Nucleus accumbens (tissue), 56 donors: ENCODE data around the gene GGT7.
"Not testable (repeated sequence)": the region's sequence is repeated elsewhere in the genome, so short reads cannot be mapped to it uniquely, and the experiment has no call there.

Source experiments
- DNase-seq, 56 donors: peaks; one replicate each; lab custom pipeline; 2025; lab: John Stamatoyannopoulos, UW

Gene GGT7, protein sequence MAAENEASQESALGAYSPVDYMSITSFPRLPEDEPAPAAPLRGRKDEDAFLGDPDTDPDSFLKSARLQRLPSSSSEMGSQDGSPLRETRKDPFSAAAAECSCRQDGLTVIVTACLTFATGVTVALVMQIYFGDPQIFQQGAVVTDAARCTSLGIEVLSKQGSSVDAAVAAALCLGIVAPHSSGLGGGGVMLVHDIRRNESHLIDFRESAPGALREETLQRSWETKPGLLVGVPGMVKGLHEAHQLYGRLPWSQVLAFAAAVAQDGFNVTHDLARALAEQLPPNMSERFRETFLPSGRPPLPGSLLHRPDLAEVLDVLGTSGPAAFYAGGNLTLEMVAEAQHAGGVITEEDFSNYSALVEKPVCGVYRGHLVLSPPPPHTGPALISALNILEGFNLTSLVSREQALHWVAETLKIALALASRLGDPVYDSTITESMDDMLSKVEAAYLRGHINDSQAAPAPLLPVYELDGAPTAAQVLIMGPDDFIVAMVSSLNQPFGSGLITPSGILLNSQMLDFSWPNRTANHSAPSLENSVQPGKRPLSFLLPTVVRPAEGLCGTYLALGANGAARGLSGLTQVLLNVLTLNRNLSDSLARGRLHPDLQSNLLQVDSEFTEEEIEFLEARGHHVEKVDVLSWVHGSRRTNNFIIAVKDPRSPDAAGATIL

DNA sequence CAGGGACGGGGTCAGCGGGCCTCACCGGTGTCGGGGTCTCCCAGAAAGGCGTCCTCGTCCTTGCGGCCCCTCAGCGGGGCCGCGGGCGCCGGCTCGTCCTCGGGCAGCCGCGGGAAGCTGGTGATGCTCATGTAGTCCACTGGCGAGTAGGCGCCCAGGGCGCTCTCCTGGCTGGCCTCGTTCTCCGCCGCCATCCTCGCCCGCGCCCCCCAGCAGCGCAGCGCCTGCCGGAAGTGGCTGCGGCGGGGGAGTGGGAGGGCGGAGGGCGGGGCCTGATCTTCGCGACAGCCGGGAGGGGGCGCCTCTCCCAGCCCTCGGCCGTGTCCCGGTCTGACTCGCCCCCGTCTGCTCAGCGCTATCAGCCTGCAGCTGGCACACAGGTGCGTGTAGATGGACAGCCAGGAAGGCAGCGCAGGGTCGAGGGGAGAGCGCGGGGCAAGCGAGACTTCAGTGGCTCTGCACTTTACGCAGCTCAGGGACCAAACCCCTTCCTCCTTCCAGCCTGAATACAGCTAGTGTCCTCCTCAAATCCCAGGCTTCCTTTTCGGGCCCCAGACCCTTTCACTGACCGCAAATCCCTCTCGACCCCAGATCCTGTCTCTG lies at the start of gene GGT7:
Gene GGT7 (minus strand): TSS at position 235 of the 603 bp plus-strand sequence. CDS start 41 bp downstream, at position 194.
- peak in 53 of 56 donors; percentile 28 to 88 (median 76) for DNase-seq

DNA sequence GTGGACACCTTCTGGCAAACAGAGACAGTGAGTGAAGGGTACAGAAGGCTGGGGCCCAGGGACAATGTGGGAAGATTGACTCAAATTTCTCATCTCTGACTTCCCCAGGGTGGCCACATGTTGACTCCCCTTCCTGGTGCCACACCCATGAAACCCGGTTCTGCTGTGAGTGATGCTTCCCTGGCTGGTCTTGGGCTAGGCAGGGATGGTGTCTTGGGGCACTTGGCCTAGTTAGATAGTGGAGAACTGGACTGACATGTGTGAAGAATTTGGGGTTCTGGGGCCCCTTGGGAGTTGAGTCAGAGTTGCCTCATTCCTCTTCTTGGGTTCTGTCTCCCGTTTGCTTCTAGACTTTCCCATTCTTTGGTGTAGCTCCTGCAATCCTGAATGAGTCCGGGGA lies 48.8 kb upstream of the GGT7 start:
- DNase-seq = no peak

DNA sequence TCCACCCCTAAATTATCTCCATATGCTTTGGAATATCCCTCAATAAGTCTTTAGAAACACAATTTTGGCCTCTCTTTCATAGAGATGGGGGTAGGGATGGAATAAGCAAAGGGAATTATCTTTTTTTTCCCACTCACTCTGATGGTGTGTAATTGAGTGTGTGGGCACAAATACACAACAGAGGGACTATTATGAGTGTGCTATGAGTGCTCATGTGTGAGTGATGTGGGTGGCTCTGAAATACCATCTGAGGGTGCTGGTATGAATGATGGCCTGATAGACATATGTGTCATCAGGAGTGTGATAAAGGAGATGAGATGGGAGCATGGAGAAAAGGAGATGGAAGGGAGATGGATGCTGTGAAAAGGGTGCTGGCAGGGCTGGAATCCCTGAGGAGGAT lies 47.4 kb upstream of the GGT7 start:
- no peak for DNase-seq

DNA sequence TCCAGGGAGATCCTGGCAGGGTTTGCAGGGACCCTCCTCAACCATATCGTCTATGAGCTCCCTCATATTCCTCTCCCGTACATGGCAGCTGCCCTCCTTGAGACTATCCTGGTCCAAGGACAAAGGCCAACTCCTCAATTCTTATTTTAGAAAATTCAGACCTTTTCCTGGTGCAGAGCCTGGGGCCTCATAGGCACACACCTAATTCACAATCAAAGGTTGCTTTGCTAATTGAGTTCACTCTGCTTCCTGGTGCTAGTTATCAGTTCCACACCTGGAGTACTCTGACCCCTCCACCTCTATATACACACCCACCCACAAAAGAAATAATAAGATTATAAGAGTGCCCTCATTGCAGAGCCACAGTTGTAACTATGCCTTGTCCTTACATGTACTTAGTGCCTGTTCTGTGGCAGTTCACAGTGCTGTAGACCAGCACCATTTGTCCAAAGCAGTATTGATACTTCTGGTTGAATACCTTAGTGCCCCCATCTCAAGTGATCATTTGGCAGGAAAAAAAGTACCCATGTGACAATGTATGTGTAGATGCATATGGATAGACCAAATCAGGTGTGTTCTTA lies 44.2 kb upstream of the GGT7 start:
- DNase-seq = no peak

DNA sequence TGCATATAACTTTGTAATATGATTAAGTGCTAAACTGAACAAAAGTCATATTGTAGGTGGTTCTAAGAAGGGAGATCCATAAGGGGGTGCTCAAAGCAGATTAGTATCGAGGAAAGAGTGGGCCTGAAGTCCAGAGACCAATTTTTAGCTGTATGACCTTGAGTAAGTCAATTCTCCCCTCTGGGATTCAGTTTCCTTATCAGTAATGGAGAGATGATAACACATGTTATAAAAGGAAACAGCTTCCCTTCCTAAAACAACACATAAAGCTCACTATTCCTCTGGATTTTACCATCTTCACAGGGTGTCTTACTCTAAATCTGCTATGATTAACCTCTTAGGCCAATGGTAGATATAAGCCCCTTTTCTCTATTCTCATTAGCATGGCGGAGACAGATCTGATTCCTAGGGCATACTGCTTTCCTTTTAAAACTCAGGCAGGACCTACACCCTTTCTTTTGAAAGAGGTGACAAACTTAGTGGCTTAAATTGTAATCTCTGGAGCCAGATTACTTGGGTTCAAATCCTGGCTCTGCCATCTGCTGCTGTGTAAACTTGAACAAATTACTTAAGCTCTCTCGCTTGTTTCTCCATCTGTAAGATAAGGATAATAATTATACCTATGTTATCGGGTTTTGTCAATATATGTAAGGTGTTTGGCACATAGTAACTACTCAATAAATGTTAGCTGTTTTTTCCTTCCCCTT lies 43.2 kb upstream of the GGT7 start:
- no peak for DNase-seq

DNA sequence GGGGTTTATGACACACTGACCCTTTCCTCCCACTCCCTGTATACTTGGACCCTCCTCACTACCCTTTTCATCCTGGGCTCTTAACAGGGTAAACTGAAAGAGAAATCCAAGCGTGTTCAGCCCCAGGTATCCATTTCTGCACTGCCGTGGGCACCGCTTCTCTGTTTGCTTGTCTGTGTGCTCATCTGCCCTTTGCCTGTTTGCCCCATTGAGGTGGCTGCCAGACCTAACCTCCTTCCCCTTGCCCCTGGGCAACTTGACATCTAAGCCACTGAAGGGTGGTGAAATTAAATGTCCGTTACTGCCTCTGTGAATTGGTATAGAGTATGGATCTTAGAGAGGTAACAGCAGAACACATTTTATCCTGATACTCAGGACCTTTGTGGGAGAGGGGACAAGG lies 42.5 kb upstream of the GGT7 start:
- no peak for DNase-seq

DNA sequence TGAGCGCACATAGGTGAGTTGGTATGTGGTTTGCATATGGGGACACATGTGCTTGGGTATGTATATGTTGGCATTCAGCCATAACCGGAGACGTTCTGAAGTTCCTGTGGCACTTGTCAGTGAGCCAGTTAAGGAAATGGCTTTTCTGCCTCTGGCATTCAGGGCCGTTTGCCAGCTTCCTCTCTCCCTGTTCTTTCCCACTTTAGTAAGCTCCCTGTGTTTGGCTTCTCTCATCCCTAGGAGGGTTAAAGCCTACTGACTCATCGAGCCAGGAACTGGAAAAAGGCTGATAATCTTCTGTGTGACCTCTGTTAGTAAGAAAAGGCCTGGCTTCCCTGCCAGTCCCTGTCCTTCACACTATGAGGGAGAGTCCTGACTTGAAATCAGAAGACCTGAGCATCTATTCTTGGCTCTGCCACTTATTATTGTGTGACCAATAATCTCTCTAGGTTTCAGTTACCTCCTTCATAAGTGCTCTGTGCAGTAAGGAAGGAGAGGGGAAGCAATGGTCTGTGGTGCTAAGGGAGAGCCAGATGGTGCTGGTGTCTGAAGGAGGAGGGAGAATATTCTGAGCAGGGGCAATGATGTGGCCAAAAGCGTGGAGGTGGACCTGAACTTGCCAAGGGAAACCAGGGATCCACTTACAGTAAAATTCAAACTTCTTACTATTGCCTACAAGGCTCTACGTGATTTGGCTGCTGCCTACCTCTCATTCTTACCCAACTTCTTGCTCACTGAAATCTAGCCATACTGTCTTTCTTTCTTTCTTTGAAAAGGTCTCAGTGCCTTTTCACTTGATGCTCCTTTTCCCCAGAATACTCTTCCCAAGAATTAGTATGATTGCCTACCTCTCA lies 35.2 kb upstream of the GGT7 start:
- DNase-seq = peak in 1 of 56 donors; percentile 41

DNA sequence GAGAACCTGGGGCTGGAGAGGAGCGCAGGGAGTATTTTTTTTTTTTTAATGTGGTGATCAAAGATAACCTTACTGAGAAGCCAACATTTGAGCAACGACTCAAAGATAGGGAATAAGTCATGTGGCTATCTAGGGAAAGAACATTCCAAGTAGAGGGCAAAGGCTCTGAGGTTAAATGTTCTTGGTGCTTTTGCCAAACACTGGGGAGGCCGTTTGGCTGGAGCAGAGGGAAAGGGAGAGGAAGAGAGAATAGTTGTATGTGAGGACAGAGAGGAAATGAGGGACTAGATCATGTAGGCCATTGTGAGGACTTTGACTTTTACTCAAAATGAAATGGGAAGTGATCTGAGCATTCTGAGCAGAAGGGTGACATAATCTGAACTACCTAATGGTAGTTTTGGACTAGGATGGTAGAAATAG lies 31.6 kb upstream of the GGT7 start:
- no peak for DNase-seq

DNA sequence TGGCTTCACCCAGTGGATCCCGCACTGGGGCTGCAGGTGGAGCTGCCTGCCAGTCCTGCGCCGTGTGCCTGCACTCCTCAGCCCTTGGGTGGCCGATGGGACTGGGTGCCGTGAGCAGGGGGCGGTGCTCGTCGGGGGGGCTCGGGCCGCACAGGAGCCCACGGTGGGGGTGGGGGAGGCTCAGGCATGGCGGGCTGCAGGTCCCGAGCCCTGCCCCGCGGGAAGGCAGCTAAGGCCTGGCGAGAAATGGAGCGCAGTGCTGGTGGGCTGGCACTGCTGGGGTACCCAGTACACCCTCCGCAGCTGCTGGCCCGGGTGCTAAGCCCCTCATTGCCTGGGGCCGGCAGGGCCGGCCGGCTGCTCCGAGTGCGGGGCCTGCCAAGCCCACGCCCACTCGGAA lies 26.1 kb upstream of the GGT7 start:
- DNase-seq = not testable (repeated sequence)

DNA sequence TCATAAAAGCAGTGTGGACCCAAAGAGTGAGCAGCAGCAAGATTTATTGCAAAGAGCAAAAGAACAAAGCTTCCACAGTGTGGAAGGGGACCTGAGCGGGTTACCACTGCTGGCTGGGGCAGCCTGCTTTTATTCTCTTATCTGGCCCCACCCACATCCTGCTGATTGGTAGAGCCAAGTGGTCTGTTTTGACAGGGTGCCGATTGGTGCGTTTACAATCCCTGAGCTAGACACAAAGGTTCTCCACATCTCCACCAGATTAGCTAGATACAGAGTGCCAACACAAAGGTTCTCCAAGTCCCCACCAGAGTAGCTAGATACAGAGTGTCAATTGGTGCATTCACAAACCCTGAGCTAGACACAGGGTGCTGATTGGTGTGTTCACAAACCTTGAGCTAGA lies 25.5 kb upstream of the GGT7 start:
- DNase-seq = not testable (repeated sequence)

DNA sequence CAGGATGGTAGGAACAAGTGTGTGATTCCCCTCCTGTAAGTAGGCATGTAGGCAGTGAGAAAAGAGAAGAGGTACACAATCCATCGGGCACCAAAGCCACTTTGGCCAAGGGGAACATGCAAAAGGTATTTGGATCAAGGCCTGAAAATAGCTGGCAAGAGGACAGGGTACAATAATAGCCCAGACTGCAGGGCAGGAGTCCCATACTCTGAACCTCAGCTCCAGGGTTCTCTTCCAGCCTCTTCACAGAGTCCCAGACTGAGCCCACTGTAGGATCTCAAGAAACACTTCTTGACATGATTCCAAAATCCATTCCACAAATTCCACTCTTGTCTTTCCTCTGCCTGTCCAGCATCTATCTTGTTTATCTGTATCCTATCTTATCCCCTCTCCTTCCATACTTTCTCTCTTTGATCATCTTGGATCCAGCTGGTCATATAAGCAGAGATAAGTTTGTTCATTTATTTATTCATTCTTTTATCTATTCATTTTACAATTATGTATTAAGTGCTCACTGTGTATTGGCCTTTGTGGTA lies 23.5 kb upstream of the GGT7 start:
- DNase-seq = no peak

DNA sequence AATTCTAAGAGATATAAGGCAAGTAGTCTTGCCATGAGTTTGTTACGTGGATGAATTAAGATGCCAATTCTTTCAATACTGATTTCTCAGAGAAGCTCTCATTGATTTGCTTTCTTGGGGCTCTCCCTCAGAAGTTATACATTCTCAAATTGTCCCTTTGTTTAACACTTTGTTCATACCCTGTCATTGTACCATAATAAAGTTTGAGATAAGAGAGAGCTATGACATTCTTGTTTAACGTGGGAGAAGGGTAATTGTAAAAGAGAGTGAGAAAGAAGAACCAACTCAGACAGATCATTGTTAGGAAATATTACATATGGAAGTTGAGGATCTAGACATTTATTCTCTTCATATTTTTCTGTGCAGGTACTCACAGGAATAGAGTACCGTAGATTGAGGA lies 22.8 kb upstream of the GGT7 start:
- DNase-seq = no peak

DNA sequence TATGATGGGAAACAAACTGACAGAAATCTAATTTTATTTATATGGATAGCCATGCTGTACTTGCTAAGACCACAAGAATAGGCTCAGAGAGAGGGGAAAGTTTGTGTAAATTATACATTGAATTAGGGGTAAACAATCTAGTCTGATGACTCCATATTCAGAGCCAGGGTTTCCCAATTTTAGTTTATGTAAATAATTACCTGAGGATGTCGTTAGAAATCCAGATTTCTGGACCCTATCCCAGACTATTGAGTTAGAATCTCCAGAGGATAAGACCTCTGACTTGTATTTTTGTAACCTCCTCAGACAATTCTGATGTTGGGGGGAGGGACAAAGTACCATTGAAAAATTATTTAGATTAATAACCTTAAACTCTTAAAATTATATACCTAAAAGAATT lies 22.1 kb upstream of the GGT7 start:
- DNase-seq = no peak

DNA sequence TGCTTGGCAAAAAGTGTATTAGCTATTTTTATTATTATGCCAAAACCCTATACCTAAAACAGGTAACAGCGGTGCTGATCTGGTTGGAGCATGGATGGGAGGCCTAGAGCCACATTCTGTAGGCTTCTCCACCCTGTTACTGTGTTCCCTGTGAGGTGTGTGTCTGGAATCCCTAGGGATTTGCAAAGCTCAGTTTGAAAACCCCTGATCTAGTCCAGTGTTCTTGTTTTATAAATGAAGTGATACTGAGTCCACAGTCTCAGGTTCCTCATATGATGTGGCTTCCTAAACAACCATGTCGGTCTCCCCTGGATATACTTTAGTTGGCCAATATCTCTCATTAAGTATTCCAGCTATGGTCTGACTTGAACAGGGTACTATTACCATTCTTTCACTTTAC lies 20.0 kb upstream of the GGT7 start:
- DNase-seq = no peak

DNA sequence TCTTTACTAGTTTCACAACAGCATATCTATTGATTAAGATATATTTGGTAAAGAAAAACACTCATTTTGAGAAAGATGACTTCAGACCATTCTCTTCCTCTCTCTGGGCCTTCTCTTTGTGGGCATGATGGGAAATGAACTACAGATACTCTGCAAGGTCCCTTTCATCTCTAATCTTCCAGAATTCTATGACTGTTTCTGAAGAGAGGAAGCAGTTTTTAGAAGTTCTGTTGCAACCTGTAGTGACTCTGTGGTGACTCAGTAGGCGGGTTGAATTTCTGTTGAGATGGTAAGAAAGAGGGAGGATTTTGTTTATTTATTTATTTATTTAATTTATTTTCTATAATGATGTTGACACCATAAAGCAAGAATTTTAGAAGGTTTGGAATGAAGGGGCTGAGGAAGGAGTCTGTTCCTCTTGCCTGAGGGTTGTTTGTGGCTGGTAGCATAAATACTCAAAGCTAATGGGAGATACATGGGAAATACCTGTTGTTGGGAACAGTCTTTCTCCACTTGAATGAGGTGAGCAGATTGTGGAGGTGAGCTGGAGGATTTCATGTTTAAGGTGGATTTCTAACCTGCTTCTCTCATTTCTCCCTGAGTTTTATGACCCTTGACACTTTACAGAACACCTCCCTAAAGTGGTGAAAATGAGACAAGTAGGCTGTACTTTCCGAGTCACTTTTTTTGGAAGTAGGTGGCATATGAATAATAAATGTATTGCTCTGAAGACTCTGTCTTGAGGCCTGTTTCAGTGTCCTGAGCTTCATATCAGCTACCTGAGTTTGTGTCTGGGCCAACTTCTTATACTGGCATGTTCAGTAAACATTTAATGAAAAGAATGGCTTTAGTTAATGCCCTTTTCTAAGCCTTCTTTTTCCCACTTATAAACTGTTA lies 18.8 kb upstream of the GGT7 start:
- no peak for DNase-seq

DNA sequence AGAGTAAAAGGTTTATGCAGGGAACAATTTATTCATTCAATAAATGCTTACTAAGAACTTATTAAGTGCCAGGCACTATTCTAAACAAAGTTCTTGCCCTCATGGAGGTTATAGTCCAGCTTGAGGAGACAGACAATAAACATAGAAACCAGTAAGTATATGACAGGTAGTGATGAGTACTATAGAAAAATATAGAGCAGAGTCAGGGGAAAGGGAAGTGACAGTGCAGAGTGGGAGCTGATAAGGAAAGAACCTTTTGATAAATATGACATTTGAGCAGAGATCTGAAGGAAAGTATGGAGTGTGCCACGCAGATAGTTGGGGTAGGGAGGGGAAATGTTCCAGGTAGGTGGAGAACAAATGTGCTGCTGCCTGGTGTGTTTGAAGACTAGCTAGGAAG lies 15.8 kb upstream of the GGT7 start:
- no peak for DNase-seq

DNA sequence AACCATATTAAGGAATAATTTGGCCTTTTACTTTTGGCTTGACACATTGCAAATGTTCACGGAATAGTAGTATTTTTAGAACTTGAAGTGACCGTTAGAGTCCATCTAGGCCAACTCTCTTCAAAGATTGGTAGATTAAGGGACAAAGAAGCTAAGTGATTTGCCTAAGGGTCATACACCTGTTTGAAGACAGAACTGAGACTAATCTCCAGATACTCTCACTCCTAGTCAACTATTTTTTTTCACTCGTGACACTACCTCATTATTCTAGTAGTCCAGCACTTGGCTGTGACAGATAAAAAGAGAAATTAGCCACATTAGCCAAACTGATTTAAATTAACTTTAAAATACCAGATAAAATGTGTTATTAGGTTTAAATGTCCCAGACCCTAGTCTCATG lies 14.4 kb upstream of the GGT7 start:
- DNase-seq = no peak

DNA sequence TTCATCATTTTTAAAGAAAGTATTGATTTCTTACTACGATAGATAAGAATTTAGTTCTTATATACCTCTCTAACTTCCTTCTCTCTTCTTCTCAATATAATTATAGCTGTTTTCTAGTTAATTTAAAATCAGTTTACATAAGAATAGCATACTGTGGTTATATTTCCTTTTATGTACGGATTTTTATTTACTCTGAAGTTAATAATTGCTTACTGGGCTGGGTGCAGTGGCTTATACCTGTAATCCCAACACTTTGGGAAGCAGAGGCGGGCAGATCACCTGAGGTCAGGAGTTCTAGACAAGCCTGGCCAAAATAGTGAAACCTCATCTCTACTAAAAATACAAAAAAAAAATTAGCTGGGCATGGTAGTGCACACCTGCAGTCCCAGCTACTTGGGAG lies 13.5 kb upstream of the GGT7 start:
- DNase-seq = no peak
